IMR-90 (cell line): Measurements from ENCODE around the gene TOR1AIP2.

Source experiments
- CEBPB ChIP-seq: IDR thresholded peaks from 2 replicates; pipeline ENCODE4 v1.6.1; 2012; ENCODE audit warnings: low read depth, low read length, improper control_type of control experiment
- MAFK ChIP-seq: IDR thresholded peaks from 2 replicates; pipeline ENCODE4 v1.6.1; 2012; ENCODE audit warnings: low read depth, low read length, improper control_type of control experiment
- MXI1 ChIP-seq: IDR thresholded peaks from 2 replicates; pipeline ENCODE4 v1.6.1; 2012; ENCODE audit warnings: low read depth, mild to moderate bottlenecking, low read length, moderate library complexity, borderline replicate concordance
- NFE2L2 ChIP-seq: fragments of 150-350 bp; IDR thresholded peaks from 2 replicates; pipeline ENCODE4 v1.6.1; 2016; ENCODE audit warnings: low read depth, mild to moderate bottlenecking, low read length
- RAD21 ChIP-seq: IDR thresholded peaks from 2 replicates; pipeline ENCODE4 v1.6.1; 2012; ENCODE audit warnings: low read length, improper control_type of control experiment
- RFX5 ChIP-seq: IDR thresholded peaks from 2 replicates; pipeline ENCODE4 v1.8.0; 2012; ENCODE audit warnings: low read depth, mild to moderate bottlenecking, low read length, moderate library complexity
- SMC3 ChIP-seq: fragments of 150-350 bp; IDR thresholded peaks from 2 replicates; pipeline ENCODE4 v1.6.1; 2016; ENCODE audit warnings: low read depth, mild to moderate bottlenecking, antibody characterized with exemption, low read length, moderate library complexity
- TF ChIP-seq, protein P1 (sequence below): conservative IDR thresholded peaks from 2 replicates; pipeline ENCODE4 v1.5.1; 2012; ENCODE audit warnings: mild to moderate bottlenecking, low read depth, low read length, improper control_type of control experiment
- TF ChIP-seq, protein P2 (sequence below): fragments of 150-350 bp; IDR thresholded peaks from 2 replicates; pipeline ENCODE4 v1.6.1; 2017; ENCODE audit warnings: mild to moderate bottlenecking, antibody characterized with exemption, low read length, low read depth

DNA sequence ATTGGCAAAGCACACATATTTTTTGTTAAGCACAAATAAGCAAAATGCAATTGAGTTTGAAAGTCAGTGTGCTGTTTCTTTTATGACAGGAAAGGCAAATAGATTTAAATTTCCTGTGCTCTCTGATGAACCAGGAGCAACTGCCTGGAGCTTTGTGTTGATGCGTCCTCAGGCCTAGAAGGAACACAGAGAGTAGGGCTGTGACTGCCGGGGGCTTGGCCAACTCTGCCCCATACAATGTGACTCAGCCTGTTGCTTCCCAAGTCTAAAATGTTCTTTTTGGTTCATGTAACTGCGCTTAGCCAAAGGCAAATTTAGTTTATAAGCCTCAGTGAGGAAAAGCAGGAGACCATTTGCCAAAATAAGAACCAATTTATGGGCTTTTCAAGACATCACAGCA lies 37.5 kb downstream of the TOR1AIP2 start:
- TF ChIP-seq, protein P1, sequence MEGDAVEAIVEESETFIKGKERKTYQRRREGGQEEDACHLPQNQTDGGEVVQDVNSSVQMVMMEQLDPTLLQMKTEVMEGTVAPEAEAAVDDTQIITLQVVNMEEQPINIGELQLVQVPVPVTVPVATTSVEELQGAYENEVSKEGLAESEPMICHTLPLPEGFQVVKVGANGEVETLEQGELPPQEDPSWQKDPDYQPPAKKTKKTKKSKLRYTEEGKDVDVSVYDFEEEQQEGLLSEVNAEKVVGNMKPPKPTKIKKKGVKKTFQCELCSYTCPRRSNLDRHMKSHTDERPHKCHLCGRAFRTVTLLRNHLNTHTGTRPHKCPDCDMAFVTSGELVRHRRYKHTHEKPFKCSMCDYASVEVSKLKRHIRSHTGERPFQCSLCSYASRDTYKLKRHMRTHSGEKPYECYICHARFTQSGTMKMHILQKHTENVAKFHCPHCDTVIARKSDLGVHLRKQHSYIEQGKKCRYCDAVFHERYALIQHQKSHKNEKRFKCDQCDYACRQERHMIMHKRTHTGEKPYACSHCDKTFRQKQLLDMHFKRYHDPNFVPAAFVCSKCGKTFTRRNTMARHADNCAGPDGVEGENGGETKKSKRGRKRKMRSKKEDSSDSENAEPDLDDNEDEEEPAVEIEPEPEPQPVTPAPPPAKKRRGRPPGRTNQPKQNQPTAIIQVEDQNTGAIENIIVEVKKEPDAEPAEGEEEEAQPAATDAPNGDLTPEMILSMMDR: no peak
- TF ChIP-seq CEBPB (no peak), SMC3 (no peak), NFE2L2 (no peak), MXI1 (no peak), RAD21 (no peak), MAFK (no peak), RFX5 (no peak)
- TF ChIP-seq, protein P2, sequence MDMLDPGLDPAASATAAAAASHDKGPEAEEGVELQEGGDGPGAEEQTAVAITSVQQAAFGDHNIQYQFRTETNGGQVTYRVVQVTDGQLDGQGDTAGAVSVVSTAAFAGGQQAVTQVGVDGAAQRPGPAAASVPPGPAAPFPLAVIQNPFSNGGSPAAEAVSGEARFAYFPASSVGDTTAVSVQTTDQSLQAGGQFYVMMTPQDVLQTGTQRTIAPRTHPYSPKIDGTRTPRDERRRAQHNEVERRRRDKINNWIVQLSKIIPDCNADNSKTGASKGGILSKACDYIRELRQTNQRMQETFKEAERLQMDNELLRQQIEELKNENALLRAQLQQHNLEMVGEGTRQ: no peak
